Pancreas (tissue), 10 donors: ENCODE results near the gene SCN9A. TPM values are rescaled to one million over a fixed set of nuclear protein-coding genes. Genes with fewer than 3 reads are reported as not detected.
A peak's percentile ranks its signal among the peaks of the same experiment; 100 is the strongest.

ENCODE experiments used
- ATAC-seq, 4 donors: fragments of 200-7000 bp; cut with Tn5 transposase; one replicate each; pipeline versions ENCODE4 v1.8.0 to v1.9.1; 2020; ENCODE audit warnings: mild to moderate bottlenecking in 4 of 4, moderate library complexity in 4 of 4
- DNase-seq, 6 donors: peaks; one replicate each; pipeline ENCODE4 v3.0.0-alpha.2; 2020
- FAIRE-seq: peaks from 2 replicates; lab custom pipeline; 2012; peaks lifted over from hg19 to GRCh38; lab: Jason Lieb, UNC
- H3K27ac ChIP-seq, 4 donors: fragments of 200-600 bp; sonication (generic); 1 replicate in 3 of 4; 2 replicates in 1 of 4; pipeline versions ENCODE4 v1.5.0 to v1.8.0; 2020
- H3K27me3 ChIP-seq, 4 donors: fragments of 200-600 bp; one replicate each; pipeline ENCODE4 v1.8.0; 2021
- H3K36me3 ChIP-seq, 3 donors: fragments of 200-600 bp; sonication (generic) in 1 of 3; one replicate each; pipeline versions ENCODE4 v1.5.0 to v1.8.0; 2020 to 2021
- H3K4me1 ChIP-seq, 3 donors: fragments of 200-600 bp; one replicate each; pipeline ENCODE4 v1.8.0; 2021
- H3K4me3 ChIP-seq, 4 donors: fragments of 200-600 bp; sonication (generic) in 2 of 4; one replicate each; pipeline versions ENCODE4 v1.5.0 to v1.8.0; 2020 to 2021
- H3K9me3 ChIP-seq, 4 donors: fragments of 200-600 bp; one replicate each; pipeline ENCODE4 v1.8.0; 2021
- CTCF ChIP-seq, 4 donors: fragments of 200-600 bp; sonication (generic) in 3 of 4; IDR thresholded peaks; one replicate each; pipeline versions ENCODE4 v1.5.0 to v1.8.0; 2021; ENCODE audit warnings: antibody characterized with exemption in 4 of 4
- WGBS, 2 donors: extraction: QIAGEN DNeasy Blood & Tissue Kit; methylation state at CpG; one replicate each; pipeline ENCODE4 v1.1.7; 2013; 5-methylcytosine and 5-hydroxymethylcytosine counted together
- intact Hi-C, 3 donors: fragments of 100-400 bp; cut with DNase I; formaldehyde crosslinking; loops; one replicate each; pipeline versions ENCODE4 v1.11.1 to v1.14.2; 2022
- polyA plus RNA-seq, 2 donors: library from polyadenylated mRNA; stranded (reverse); fragments of 200-250 nt; gene quantifications; one replicate each; pipeline ENCODE4 v1.2.3, GENCODE V29; 2013
- total RNA-seq, 6 donors: library from RNA; stranded (reverse); fragmentation: NEBNext Ultra II Directional in 4 of 6; extraction: Animal tissue kit (Norgen Biotek cat#: 25700) in 4 of 6; gene quantifications; one replicate each; pipeline versions ENCODE4 v1.2.1 to v1.2.4, GENCODE V29; 2021 to 2023
- donor health status: healthy with polysubstance abuse.
- donor health status: DM: no; HTN: no; CAD: no; lungs with moderate emphysema.
- donor health status: DM: no; HTN: no; CAD: no.
- donor health status: control.
- donor health status: control.
- donor health status: Bipolar disorder and iron deficiency.
- donor health status: DM: yes; HTN: yes; CAD: no.
- donor health status: DM: no; HTN: no; CAD: no.
- donor health status: DM: no; HTN: no; CAD: no.
- donor health status: DM: yes; HTN: yes; CAD: no.

Gene SCN9A
- total and polyA plus RNA-seq, 8 donors: 1.6 to 20.5 (median 3.1) TPM

GRCh38 chr2:166388481-166389070 lies 12.8 kb upstream of the SCN9A start:
- no peaks in the 10 kb centered on the region for H3K9me3 ChIP-seq
- H3K4me1 ChIP-seq: peaks cover 0 to 3% (median 0%) of the 10 kb centered on the region in 3 donors
- ATAC-seq (no peak), FAIRE-seq (no peak), DNase-seq (no peak)
- 57 to 69% methylated on average over 3 of the region's 3 CpGs for WGBS, 2 donors
- TF ChIP-seq CTCF (IDR thresholded peaks at IDR 0.05): no peak
- H3K36me3 ChIP-seq: no peaks in the 10 kb centered on the region
- H3K27ac ChIP-seq: no peak overlapping the region
- H3K4me3 ChIP-seq: no peak overlapping the region
- intact Hi-C loops: no loop called here
- H3K27me3 ChIP-seq: no peaks in the 10 kb centered on the region

- DNase-seq (no peak), FAIRE-seq (no peak), ATAC-seq (no peak)
- Histone ChIP-seq H3K9me3 (no peaks in the 10 kb centered on the region), H3K27me3 (no peaks in the 10 kb centered on the region), H3K27ac (no peak overlapping the region), H3K36me3 (no peaks in the 10 kb centered on the region), H3K4me3 (no peak overlapping the region), H3K4me1 (peaks cover 0 to 3% (median 0%) of the 10 kb centered on the region in 3 donors)
- intact Hi-C loops: no loop called here
- 90 to 95% methylated on average over 1 of the region's 1 CpG for WGBS, 2 donors
- TF ChIP-seq CTCF (IDR thresholded peaks at IDR 0.05): no peak
These were observed 9.6 kb upstream of the SCN9A start for GRCh38 chr2:166385313-166385712.

- DNase-seq (no peak), FAIRE-seq (peak; percentile 77), ATAC-seq (peak in 3 of 4 donors; percentile 50 to 56 (median 54))
- WGBS, 2 donors: 45 to 48% methylated on average over 8 of the region's 8 CpGs
- peak in 3 of 4 donors; percentile 10 to 43 (median 36) for TF ChIP-seq CTCF (IDR thresholded peaks at IDR 0.05)
- Histone ChIP-seq H3K9me3 (no peaks in the 10 kb centered on the region), H3K27ac (no peak overlapping the region), H3K27me3 (no peaks in the 10 kb centered on the region), H3K4me3 (no peak overlapping the region), H3K36me3 (no peaks in the 10 kb centered on the region), H3K4me1 (peaks cover 0 to 3% (median 0%) of the 10 kb centered on the region in 3 donors)
- intact Hi-C loops: no loop called here
These were observed 9.0 kb upstream of the SCN9A start for GRCh38 chr2:166384774-166385173.

GRCh38 chr2:166382448-166382847 lies 6.7 kb upstream of the SCN9A start:
- H3K27me3 ChIP-seq: no peaks in the 10 kb centered on the region
- H3K4me3 ChIP-seq: no peak overlapping the region
- no peak for TF ChIP-seq CTCF (IDR thresholded peaks at IDR 0.05)
- 86 to 90% methylated on average over 3 of the region's 3 CpGs for WGBS, 2 donors
- intact Hi-C loops: no loop called here
- no peaks in the 10 kb centered on the region for H3K36me3 ChIP-seq
- DNase-seq (no peak), ATAC-seq (no peak), FAIRE-seq (no peak)
- no peaks in the 10 kb centered on the region for H3K9me3 ChIP-seq
- peaks cover 0 to 3% (median 0%) of the 10 kb centered on the region in 3 donors for H3K4me1 ChIP-seq
- H3K27ac ChIP-seq: no peak overlapping the region

GRCh38 chr2:166380615-166381014 lies 4.9 kb upstream of the SCN9A start:
- H3K4me1 ChIP-seq: peaks cover 0 to 3% (median 0%) of the 10 kb centered on the region in 3 donors
- 38 to 44% methylated on average over 1 of the region's 1 CpG for WGBS, 2 donors
- intact Hi-C loops: no loop called here
- H3K9me3 ChIP-seq: no peaks in the 10 kb centered on the region
- no peak for DNase-seq
- no peak overlapping the region for H3K4me3 ChIP-seq
- no peak for TF ChIP-seq CTCF (IDR thresholded peaks at IDR 0.05)
- no peak for FAIRE-seq
- ATAC-seq: no peak
- H3K27me3 ChIP-seq: no peaks in the 10 kb centered on the region
- H3K27ac ChIP-seq: no peak overlapping the region
- no peaks in the 10 kb centered on the region for H3K36me3 ChIP-seq
